Measurements from ENCODE around the gene OFD1.

The OFD1 gene

DNA sequence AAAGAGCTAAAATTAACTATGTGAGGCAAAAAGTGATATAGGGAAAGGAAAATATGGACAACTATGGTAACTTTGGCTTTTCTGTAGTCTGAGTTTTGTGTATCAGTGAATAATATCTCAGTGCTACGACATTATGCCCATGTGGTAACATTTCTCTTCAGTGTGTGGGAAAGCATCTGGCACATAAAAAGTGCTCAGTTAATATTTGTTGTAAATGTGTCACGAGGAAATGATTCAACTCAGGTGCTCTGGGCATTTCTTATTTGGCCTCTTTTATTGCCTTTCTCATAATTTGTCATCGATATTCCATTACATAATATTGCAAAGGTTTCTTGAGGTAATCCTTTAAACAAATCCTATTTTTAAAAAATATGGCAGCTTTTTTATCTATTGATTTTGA lies 17.6 kb downstream of the OFD1 start:
- no peak for DNase-seq (ENCODE audit: low read depth)

DNA sequence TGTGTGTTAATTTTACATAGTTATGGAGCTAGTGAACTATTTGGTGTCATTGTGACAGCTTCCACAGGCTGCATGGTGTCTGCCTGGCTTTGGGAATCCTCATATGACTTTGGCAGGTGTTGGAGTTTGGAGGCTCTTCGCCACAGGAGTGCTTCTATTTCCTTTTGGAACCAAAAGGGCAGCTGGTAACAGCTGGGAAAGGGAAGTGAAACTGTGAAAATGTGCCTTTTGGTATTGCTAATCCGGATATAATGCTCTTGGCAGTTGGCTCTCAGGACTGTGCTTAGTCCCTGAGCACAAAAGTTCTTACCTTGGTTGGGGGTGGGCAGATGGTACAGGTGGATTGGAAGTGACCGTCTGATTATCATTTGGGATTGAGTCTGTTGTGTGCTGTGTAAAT lies 18.1 kb downstream of the OFD1 start:
- no peak for DNase-seq (ENCODE audit: low read depth)

DNA sequence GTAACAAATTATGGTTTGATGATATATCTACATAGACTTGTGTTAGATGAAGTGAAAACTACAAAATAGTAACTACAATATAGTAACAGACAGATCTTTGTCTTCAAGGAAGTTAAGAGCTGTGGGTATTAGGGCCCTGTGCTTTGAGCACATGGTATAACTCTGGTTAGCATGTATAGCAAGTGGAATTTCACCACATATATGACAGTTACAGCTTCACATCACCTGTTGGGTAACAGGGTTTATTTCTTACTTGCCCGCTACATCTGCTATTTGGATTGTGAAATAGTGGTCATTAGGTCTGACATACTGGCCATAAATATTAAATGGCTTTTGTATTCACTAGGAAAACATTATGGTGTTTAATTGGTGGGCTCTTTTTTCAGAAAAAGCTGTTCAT lies 20.2 kb downstream of the OFD1 start:
- no peak for DNase-seq (ENCODE audit: low read depth)

DNA sequence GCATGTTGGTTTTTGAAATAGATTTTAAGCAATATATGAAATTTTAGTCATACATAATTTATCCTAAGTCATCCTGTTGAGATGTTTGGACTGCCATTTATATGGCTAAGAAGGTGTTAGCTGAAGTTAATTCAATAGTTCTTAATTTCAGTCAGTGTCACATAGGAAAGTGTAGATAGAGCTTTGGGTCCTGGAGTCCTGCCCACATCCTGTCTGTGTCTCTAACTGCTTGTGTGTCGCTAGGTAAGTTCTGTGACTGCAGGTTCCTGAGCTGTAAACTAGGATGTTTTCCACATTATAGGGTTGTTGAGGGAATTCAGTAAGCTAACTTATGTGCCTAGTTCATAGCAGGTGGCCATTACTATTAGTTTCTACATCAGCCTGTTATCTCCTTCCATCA lies 20.7 kb downstream of the OFD1 start:
- no peak for DNase-seq (ENCODE audit: low read depth)

DNA sequence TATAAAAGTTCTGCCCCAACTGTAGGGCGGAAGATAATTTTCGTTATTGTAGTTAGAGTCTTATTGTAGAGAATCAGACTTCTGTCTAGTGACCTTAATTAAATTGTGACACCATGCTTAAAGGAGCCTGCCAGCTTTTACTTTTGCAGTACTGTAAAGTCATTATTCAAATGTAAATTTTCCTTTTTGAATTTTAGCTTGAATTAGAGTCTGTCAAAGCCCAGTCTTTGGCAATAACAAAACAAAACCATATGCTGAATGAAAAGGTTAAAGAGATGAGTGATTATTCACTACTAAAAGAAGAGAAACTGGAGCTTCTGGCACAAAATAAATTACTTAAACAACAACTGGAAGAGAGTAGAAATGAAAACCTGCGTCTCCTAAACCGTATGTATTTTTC lies 21.8 kb downstream of the OFD1 start:
- DNase-seq (ENCODE audit: low read depth) = no peak

DNA sequence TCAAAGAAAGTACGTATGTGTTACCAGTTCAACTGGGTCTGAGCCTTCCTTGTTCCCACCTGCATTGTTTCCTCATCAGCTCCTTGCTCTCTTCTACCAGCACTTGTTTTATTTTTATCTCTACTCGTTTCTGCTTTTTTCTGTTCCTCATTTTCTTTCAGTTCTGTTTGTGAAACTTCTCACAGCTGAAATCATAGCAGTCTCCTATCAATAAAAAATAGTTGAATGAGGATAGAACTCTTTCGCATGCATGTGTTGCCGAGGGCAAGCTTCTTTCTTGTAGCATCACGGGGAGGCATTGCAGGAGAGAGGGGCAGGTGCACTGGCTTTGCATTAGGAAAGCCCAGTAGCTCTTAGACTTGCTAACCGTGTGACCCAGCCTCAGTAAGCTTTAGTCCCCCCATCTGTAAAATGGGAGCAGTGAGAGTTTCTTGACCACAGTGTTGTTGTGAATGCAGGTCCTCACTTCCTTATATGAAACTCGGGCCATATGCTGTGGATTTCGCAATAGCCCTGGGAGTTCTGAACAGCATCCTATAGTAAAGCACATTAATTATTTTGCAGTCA lies 24.7 kb downstream of the OFD1 start:
- DNase-seq (ENCODE audit: low read depth) = no peak

DNA sequence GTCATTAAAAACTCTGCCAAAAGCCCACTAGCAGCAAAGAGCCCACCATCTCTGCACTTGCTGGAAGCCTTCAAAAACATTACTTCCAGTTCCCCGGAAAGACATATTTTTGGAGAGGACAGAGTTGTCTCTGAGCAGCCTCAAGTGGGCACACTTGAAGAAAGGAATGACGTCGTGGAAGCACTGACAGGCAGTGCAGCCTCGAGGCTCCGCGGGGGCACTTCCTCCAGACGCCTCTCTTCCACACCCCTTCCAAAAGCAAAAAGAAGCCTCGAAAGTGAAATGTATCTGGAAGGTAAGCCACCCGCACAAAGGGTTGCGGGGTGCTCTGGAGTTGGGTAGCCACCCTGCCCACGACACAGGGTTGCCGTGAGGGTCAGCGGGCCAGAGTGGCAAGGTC lies 25.9 kb downstream of the OFD1 start:
- no peak for DNase-seq (ENCODE audit: low read depth)

DNA sequence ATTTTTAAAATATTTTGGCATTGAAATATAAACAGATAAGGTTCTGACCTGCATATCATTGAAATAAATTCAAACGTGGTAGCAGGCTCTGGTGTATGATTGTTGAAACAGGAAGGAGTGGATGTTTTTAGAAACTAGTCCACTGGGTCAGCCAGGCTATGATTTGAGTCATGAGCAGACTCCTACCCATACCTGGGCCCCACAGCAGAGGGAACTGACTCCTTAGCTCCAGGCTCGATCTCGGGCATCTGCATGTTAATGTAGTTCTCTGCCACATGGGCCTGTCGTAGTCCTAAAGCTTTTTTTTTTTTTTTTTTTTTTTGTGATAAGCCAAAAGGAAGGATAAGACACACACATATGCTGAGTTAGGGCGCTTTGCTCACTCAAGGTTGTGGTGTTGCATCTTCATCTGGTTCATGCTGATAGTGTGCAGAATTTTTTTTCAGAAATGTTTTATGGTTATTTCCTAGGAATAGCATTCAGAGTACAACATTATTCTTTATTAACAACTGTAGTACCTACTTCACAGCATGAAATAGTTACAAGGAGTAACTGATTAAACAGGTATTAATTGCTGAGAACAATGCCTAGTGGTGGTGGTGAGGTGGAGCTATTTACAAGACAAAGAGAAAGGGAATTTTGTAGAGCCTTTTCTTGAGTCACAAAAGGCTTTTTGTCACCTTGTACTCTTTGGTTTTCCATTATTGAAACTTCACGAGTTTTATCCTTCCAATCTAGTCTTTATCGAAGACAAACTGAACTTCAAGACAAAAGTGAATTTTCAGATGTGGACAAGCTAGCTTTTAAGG lies 27.3 kb downstream of the OFD1 start:
- DNase-seq (ENCODE audit: low read depth) = no peak

DNA sequence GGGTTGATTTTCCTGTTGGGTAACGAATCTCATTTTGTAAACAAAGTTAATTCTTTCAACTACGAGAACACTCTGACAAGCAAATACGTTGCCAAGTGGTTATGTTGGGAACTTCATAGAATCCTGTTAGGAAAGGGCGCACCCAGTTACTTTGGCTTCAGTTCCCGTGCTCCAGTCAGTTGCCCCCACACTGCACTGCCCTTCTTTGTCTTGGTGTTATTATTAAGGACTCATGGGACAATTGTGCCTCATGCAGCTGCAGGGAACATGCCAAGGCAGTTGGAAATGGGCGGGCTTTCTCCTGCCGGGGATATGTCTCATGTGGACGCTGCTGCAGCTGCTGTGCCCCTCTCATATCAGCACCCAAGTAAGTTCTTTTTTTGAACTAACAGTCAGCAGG lies 28.9 kb downstream of the OFD1 start:
- no peak for DNase-seq (ENCODE audit: low read depth)

DNA sequence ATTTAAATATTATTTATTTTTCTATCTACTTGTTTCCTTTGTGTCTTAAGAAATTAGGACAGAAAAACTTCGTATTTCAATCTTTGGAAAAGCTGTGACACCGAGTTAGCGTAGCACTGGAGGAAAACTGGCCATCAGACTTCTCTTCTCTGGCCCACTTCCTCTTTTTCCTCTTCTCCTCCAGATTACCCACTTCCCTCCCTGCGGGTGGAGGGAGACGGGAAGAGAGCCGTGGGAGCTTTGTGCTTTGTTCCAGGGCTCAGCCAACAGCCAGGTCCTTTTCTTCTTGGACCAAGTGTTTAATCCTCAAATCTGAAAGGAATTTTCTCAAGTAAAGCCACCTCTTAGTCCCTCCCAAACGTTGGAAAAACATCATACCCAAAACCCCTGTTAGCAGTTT lies 29.7 kb downstream of the OFD1 start:
- no peak for DNase-seq (ENCODE audit: low read depth)

DNA sequence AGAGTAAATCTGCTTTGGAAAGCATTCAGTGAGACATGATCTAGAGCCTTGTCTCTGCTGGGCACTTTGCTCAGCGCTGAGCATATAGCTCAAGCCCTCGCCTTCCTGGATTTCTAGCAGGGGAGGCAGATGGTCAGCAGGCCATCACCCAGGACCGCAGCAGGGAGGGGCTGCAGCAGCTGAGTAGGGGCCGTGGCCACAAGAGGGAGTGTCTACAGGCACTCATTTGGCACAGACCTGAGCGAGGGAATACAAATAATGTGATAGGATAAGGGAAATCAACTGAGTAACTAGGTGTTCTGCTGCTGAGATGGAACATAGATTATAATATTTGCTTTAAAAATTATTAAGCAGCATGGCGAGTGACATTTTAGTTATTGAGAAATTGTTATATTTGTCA lies 30.2 kb downstream of the OFD1 start:
- no peak for DNase-seq (ENCODE audit: low read depth)

DNA sequence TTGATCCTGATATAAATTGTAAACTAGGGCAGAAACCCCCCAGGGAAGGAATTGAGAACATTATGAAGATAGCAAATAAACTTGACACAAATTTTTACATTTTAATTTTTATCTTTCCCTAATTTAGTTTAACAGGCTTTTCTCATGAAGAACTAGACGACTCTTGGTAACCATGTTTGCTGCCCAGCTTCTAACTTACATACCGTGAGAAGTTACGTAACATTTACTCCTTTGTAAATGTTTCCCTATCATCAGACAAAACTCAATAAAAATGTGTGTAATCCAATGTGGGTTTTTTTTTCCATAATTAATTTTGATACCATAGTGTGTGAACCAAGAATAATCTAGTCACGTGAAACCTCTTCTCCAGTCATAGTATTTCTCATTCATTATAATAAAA lies 34.4 kb downstream of the OFD1 start:
- DNase-seq (ENCODE audit: low read depth) = no peak

DNA sequence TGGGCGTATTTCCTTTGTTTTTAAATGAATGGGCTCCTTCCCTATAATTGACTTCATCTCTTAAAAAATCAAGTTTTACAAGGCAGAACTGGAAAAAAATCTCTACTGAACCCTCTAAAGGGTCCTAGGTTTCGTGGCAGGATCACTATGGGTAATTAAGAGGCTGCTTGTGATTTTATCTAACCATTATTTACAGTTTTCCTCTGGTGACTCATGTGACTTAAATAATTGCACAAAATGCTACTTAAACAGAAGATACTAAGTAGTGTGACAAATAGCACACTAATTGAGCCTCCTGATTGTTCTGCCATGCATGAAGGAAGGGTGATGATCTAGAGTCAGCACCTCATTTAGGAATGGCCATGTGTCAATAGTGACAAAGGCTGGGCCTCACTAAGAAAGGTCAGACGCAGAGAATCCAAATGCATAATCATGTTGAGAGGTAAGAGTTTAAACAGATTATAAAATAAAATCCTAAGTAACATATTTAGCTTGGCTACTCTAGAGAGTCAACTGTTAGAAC lies 35.5 kb downstream of the OFD1 start:
- DNase-seq (ENCODE audit: low read depth) = no peak

DNA sequence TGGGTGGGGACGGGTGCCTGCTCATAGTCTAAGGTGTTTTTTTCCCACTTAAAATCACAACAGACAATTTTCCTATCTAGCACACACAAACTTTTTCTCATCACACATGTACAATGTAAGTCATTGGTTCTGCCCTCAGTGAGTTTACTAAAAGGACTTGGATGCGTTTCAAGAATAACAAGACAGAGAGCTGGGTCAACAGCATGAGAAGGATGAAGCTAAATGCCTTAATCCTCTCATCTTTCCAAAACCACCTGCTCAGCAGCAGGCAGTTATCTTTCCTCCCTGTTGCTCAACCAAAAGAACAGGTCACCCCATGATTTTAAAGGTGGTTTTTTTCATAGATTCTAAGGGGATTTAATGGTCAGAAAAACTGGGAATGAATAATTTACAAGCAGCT lies 40.1 kb downstream of the OFD1 start:
- DNase-seq (ENCODE audit: low read depth) = no peak

DNA sequence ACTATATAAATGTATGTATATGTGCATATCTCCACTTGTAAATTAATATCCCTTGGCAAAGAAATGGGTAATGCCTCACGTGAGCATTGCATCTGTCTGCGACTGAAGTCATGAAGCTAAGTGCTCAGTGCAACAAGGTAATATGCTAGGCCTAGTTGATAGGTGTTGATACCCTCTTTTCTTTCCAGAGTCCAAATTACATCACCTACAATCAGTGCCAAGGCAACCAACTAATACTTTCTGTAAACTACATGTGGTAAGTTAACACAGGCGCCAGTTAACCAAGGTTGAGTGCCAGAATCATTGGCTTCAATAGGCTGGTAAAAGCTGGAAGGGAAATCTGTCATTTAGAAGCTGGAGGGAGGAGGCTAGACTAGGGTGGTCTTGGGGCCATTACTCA lies 41.3 kb downstream of the OFD1 start:
- no peak for DNase-seq (ENCODE audit: low read depth)

DNA sequence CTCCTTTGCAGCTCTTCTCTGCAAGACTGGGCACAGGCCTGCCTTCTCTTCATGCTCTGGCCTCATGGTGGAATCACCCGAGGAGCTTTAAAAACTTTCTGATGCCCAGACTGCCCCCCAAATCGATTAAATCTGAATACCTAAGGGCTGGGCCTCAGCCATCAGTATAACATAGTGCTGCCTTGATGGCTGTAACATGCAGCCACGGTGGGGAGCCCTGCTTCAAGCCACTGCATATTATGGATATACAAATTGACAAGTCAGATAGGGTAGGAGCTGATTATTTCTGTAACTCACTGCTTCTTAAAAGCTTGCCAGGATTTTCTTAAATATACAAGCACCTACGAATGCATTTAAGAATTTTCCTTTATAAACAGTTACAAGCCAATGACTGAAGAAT lies 41.8 kb downstream of the OFD1 start:
- no peak for DNase-seq (ENCODE audit: low read depth)

DNA sequence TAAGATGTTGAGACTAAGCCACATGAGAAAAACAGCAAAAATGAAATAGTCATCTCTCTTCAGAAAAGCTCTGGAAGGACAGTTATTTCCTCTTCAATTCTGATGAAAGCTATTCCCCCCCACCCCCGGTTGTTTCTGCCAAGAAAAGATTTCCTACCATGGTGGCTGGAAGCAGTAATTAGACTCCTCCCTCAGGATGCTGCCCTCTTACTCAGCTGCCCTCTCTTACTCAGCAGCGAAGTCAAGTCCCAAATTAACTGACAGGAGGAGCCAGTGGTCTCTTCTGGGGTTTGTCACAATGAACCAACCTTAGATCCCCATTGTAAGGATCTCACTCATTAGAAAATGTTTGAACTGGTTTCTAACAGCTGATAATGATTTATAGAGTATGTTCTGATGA lies 44.4 kb downstream of the OFD1 start:
- DNase-seq (ENCODE audit: low read depth) = no peak

DNA sequence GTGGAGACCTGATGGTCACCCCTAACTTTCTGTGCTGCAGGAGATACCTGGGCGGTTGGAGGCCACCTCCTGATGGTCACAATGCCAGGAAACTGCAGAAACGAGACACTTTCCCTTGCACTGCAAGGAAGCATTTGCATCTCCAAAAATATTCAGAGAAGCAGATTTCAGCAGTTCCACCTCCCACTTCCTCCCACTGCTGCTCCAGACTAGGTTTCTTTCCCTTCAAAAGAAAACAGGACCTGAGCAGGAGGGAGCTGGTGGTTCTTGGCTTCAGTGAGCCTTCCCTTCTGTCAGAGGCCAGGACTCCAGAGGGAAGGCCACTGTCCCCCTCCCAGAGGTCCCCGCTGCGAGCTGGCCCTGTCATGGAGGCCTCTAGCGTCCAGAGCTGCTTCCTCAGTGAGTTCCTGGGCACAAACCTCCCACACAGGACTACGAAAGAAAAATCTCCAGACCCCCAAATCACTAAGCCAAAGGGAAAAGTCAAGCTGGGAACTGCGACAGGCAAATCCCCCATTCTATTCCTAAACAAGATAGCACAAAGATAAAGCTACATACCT lies 46.4 kb downstream of the OFD1 start:
- no peak for DNase-seq (ENCODE audit: low read depth)

DNA sequence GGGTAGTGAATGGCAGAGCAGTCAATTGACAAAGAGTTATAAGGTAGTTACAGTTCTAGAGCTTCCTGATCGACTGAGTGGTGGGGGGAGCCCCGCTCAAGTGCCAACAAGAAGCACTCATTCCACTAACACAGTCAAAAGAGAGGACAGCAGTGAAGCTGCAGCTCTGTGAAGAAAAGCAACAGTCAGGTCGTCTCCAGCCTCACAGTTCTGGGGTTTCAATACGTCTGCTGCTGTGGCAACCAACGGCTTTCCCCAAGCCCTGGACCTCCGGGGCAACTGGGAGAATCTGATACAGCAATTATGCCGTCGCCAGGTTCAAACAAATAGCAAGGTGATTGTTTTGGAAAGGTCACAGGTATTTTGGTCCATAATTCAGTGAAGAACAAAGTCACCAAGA lies 51.5 kb downstream of the OFD1 start:
- no peak for DNase-seq (ENCODE audit: low read depth)

DNA sequence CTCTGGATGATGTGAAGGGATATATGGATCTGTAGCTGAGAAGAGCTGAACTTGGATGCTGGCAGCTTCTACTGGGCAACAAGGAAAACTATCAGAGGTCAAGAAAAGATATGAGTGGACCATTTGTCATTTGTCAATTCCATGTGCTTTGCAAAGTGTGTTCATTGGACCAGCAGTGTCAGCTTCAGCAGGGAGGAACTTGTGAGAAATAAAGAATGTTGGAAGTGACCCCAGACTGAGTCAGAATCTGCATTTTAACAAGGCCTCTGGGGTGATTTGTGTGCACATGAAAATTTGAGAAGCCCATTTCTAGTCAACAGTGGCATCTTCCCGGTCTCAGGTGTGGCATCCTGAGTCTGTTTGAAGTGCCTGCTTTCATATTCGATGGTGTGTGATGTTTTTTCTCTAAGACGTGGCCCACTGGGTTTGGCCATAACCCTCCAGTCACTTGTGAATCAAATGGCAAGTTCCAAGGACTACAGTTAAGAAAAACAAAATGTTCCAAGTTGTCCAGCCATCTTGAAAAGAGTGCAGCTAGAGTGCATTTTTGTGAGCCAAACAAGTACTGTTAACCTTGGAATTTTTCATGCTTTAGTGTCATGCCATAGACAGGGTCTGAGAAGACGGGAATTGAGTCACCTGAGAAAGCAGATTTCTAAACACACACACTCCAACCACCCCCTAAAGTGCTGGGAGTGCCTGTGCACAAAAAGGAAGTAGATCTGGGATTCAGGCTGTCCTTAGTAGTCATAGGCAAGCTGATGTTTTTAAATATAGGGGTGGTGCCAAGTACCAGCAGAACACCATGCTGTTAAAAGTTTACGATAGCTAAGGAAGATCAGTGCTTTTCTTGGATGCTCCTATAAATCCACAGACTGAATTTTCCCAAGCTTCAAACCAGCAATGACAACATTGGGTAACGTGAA lies 55.9 kb downstream of the OFD1 start:
- no peak for DNase-seq (ENCODE audit: low read depth)

DNA sequence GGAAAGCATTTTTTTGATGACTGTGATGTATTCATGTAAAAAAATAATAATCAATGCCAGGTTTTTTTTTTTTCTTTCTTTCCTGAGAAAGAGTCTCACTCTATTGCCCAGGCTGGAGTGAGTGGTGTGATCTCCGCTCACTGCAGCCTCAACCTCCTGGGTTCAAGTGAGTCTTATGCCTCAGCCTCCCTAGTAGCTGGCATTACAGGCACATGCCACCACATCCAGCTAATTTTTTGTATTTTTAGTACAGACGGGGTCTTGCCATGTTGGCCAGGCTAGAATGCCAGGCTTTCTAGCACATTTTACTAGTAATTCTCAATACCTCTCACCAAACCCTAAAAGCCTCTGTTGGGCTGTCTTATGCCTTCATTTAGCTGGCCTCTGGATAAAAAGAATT lies 56.6 kb downstream of the OFD1 start:
- no peak for DNase-seq (ENCODE audit: low read depth)

DNA sequence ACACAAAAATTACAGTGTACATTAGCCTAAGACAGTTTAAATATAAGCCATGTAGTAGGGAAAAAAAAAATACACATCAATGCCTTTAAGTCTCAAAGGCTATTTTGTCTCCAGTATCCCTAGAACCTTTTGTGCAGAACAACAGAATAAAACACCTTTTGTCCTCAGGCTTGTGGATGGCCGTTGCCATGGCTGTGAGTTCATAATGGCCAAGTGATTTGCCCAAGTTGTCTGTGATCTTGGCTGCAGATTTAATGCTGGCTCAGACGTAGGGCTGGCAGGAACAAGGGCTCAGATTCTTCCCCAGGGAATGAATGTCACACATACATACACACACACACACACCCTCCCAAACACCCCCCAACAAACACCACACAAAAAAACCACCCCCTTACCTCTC lies 57.0 kb downstream of the OFD1 start:
- no peak for DNase-seq (ENCODE audit: low read depth)

DNA sequence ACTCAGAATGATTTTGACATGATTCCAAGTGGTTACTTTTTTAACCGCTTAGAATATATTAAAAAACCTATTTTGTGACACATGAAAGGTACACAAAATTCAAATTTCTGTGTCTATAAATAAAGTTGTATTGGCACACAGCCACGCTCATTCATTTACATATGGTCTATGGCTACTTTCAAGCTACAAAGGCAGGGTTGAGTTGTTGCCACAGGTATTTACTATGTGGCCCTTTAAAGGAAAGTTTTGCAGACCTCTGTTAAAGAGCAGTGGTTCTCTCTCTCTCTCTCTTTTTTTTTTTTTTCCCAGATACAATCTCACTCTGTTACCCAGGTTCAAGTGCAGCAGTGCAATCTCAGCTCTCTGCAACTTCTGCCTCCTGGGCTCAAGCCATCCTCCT lies 59.3 kb downstream of the OFD1 start:
- DNase-seq (ENCODE audit: low read depth) = no peak
